KMS-11 (cell line): ENCODE results near the gene LSM12.

Source experiments
- H2AFZ ChIP-seq: fragments of 200-600 bp; sonication (generic); 2 replicates; pipeline ENCODE4 v1.6.1; 2016; ENCODE audit warnings: antibody characterized with exemption, mixed run types, low read depth
- H3K27ac ChIP-seq: fragments of 200-600 bp; sonication (generic); 2 replicates; pipeline ENCODE4 v1.6.1; 2016; ENCODE audit warnings: mild to moderate bottlenecking, mixed run types
- H3K27me3 ChIP-seq: fragments of 200-600 bp; sonication (generic); 2 replicates; pipeline ENCODE4 v1.6.1; 2017; ENCODE audit warnings: mild to moderate bottlenecking, low read depth, mixed run types, moderate library complexity; ENCODE audit not compliant: insufficient read depth
- H3K36me3 ChIP-seq: fragments of 200-600 bp; sonication (generic); 2 replicates; pipeline ENCODE4 v1.6.1; 2017; ENCODE audit warnings: mild to moderate bottlenecking, mixed run types; ENCODE audit not compliant: insufficient read depth
- H3K4me1 ChIP-seq: fragments of 200-600 bp; sonication (generic); 2 replicates; pipeline ENCODE4 v1.6.1; 2016; ENCODE audit warnings: mild to moderate bottlenecking, low read depth, mixed run types; ENCODE audit not compliant: poor library complexity, severe bottlenecking
- H3K4me2 ChIP-seq: fragments of 200-600 bp; sonication (generic); 2 replicates; pipeline ENCODE4 v1.7.0; 2016; ENCODE audit warnings: mild to moderate bottlenecking, mixed run types
- H3K4me3 ChIP-seq: fragments of 200-600 bp; sonication (generic); IDR thresholded peaks from 2 replicates; pipeline ENCODE4 v1.6.1; 2017; ENCODE audit warnings: low read depth, low read length, mixed read lengths; ENCODE audit not compliant: insufficient read depth
- H3K79me2 ChIP-seq: fragments of 200-600 bp; sonication (generic); 2 replicates; pipeline ENCODE4 v1.6.1; 2016; ENCODE audit warnings: low read depth, mixed run types; ENCODE audit not compliant: insufficient read depth
- H3K9ac ChIP-seq: fragments of 200-600 bp; sonication (generic); 2 replicates; pipeline ENCODE4 v1.6.1; 2016; ENCODE audit warnings: mild to moderate bottlenecking, mixed run types
- H4K20me1 ChIP-seq: fragments of 200-600 bp; sonication (generic); 2 replicates; pipeline ENCODE4 v1.6.1; 2016; ENCODE audit warnings: mild to moderate bottlenecking, mixed run types; ENCODE audit not compliant: insufficient read depth
- CTCF ChIP-seq: fragments of 200-600 bp; sonication (generic); conservative IDR thresholded peaks from 2 replicates; pipeline ENCODE4 v1.6.1; 2017; ENCODE audit warnings: low read depth, mild to moderate bottlenecking, antibody characterized with exemption, low read length, moderate library complexity, mixed read lengths

The LSM12 gene

GRCh38 chr17:44070455-44071197 lies 4.2 kb upstream of the LSM12 start, which contains the start of gene G6PC3:
Gene G6PC3 (plus strand): TSS chr17:44070735. CDS start chr17:44070966, 231 bp downstream.
- Histone ChIP-seq H3K27me3 (no peaks in the 10 kb centered on the region), H4K20me1 (no peaks in the 10 kb centered on the region), H3K4me1 (peaks cover 30% of the 10 kb centered on the region), H3K9ac (peak within 1 kb of the TSS; percentile 68), H3K27ac (peak within 1 kb of the TSS; percentile 74), H3K4me3 (no peak within 1 kb of the TSS), H3K79me2 (peaks cover 23% of the 10 kb centered on the region), H3K4me2 (peak within 1 kb of the TSS; percentile 89), H3K36me3 (no peaks in the 10 kb centered on the region), H2AFZ (peak within 1 kb of the TSS; percentile 73)
- TF ChIP-seq CTCF, result no peak

GRCh38 chr17:44069974-44070454 lies 3.5 kb upstream of the LSM12 start:
- peak overlapping the region; percentile 89 for H3K4me2 ChIP-seq
- H3K27me3 ChIP-seq, result no peaks in the 10 kb centered on the region
- H3K79me2 ChIP-seq, result peaks cover 29% of the 10 kb centered on the region
- H3K36me3 ChIP-seq, result no peaks in the 10 kb centered on the region
- no peaks in the 10 kb centered on the region for H4K20me1 ChIP-seq
- 0 out of 2 replicates have a peak, but pooled peaks have one; percentile 8 for TF ChIP-seq CTCF
- H3K4me3 ChIP-seq, result no peak overlapping the region
- peaks cover 35% of the 10 kb centered on the region for H3K4me1 ChIP-seq
- peak overlapping the region; percentile 74 for H3K27ac ChIP-seq
- H2AFZ ChIP-seq, result peak overlapping the region; percentile 73
- peak overlapping the region; percentile 68 for H3K9ac ChIP-seq

GRCh38 chr17:44067545-44067940 lies 1.1 kb upstream of the LSM12 start:
- Histone ChIP-seq H3K4me1 (peaks cover 49% of the 10 kb centered on the region), H3K4me2 (peak overlapping the region; percentile 82; the same call in 1 of the 2 replicates), H3K27me3 (no peaks in the 10 kb centered on the region), H3K27ac (no peak overlapping the region), H3K9ac (no peak overlapping the region), H4K20me1 (peaks cover 6% of the 10 kb centered on the region; the same call in 1 of the 2 replicates), H3K36me3 (peaks cover 13% of the 10 kb centered on the region; the same call in 1 of the 2 replicates), H3K4me3 (no peak overlapping the region), H2AFZ (peak overlapping the region; percentile 51; the same call in 1 of the 2 replicates), H3K79me2 (peaks cover 49% of the 10 kb centered on the region)
- no peak for TF ChIP-seq CTCF

- H3K4me2 ChIP-seq, result peak overlapping the region; percentile 93
- H3K27ac ChIP-seq, result peak overlapping the region; percentile 94
- H3K79me2 ChIP-seq, result peaks cover 57% of the 10 kb centered on the region
- peaks cover 6% of the 10 kb centered on the region; the same call in 1 of the 2 replicates for H4K20me1 ChIP-seq
- H3K27me3 ChIP-seq, result no peaks in the 10 kb centered on the region
- no peak for TF ChIP-seq CTCF
- H3K4me1 ChIP-seq, result peaks cover 40% of the 10 kb centered on the region
- H3K4me3 ChIP-seq, result peak overlapping the region; percentile 51
- H2AFZ ChIP-seq, result peak overlapping the region; percentile 51; the same call in 1 of the 2 replicates
- peak overlapping the region; percentile 92 for H3K9ac ChIP-seq
- H3K36me3 ChIP-seq, result peaks cover 13% of the 10 kb centered on the region; the same call in 1 of the 2 replicates
Measured at GRCh38 chr17:44065668-44066203, 735 bp downstream of the LSM12 start.
